ENCODE data around the gene ITPK1.

Gene ITPK1

DNA sequence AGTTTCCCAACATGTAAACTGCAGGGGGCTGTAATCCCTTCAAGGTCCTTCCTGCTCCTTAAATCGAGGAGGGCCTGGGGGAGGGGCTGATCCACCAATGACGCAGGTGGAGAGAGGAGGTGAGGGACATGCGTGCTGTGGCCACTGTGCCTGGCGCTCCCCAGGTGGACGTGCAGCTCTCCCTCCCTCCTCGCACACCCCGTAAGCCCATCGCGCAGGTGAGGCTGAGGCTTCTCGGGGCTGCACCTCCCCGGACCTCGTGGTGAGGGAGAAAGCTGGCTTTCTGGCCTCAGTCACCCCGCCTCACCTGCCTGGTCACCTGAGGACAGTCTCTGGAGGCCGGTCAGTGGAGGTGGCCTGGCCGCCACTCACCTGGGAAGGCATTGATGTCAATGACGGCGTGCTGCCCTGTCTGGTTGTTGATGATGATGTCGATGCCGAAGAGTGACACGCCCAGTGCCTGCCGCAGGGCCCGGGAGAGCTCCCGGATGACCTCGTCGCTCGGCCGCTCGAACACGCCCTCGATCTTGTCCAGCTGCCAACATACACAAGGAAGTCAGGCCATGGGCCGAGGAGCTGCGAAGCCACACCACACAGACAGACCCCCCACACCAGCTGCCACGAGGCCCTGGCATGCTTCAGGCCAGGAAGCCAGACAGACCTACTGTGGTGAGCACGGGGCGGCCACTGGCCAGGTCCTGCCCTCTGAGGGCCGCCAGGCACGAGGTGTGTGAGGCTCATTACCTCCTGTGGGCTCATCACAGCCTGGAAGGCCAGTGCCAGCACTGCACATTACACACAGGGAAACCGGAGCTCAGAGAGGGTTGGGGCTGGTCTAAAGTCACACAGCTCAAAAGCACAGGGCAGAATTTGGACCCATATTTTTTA is 169.5 kb downstream of the ITPK1 start:
- DNase-seq: no peak

DNA sequence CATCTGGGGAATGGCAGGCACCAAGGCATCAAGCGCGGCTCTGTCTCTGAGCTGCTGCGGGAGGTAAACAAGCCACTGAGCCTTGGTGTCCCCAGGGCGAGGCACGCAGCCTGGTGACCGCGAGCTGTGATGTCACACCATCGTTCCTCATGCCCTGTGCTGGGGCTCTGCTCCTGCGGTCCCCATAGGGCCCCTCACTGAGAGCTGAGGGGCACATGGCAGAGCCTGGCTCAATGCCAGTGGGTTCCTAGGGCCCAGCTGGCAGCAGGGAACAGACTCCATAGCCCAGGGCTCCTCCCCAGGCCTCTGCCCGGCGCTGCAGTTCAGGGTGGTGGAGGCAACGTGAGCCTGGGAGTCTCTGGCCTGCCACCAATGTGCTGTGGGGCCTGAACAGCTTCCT is 170.2 kb downstream of the ITPK1 start:
- no peak for DNase-seq

DNA sequence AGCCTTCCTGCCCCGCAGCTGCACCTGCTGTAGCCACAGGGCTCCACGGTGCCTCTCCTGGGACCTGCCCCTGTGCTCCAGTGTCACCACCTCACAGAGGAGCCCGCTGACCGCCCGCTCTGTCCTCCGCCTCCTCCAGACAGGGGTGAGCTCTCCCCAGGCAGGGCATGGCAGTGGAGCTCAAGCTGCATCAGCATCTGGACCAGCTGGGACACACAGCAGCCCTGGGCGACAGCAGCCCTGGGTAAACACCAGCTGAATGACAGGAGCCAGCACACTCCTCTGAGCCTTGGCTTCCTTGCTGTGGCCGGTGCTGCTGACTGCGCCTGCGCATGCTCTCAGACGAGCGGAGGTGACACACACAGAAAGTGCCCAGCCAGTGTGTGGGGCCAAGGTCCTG is 170.7 kb downstream of the ITPK1 start:
- no peak for DNase-seq

DNA sequence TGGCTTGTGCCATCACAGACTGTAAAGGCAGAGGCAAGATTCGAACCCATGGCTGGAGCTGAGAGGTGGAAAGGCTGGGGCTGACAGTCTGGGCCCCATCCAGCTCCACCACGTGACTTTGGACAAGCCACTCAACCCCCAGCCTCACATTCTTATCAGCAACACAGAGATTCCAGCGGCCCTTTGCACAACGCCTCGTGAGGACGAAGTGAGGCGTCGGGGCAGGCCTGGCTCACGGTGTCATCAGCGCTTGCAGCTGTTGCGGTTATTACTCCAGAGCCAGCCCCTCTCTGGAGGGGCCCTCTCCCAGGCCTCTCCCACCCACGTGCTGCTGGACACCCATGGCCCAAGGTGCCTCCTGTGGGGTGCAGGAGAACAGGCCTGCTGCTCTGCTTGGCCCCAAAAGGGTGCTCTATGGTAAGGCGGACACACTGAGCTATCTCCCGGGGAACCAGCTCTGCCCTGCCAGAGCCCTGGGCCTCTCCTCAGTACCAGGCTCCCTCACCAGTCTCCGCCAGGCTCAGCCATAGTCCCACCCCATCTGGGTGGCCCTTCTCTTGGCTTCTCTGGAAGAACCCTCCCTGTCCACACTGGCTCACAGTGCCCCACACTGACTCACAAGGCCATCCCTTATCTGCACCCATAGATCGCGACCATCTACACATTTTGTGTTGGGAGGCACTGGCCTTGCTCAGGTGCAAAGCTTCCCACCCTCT is 171.7 kb downstream of the ITPK1 start:
- no peak for DNase-seq

DNA sequence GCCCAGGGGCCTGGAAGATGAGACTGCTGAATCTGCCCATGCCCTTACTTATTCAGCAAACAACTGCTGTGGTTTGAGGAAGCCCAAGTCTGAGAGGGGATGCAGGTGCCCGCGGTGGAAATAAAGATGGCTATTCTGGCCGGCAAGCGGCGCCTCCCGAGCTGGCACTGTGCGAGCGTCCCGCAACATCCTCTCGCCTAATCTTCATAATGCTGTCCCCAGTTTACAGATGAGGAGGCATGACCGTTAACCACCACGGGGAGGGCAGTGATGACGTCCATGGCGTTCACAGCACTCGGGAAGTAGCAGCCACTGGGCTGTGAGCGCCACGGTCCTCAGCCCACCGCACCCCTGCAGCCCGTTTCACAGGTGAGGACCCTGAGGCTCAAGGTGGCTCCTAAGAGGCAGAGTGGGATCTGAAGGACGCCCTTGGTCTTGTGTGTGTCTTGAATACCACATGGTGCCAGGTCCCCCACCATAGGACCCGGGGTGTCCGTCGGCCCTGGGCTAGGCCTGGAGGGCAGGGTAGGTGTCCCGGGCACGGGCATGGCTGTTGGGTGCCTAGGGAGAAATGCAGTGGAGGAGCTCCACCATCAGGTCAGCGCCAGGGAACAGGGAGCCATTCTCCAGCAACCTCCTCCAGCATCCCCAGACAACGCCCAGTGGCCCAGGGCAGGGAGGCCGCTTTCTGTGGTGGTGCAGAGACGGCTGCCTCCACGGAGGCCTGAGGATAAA is 172.6 kb downstream of the ITPK1 start:
- no peak for DNase-seq

DNA sequence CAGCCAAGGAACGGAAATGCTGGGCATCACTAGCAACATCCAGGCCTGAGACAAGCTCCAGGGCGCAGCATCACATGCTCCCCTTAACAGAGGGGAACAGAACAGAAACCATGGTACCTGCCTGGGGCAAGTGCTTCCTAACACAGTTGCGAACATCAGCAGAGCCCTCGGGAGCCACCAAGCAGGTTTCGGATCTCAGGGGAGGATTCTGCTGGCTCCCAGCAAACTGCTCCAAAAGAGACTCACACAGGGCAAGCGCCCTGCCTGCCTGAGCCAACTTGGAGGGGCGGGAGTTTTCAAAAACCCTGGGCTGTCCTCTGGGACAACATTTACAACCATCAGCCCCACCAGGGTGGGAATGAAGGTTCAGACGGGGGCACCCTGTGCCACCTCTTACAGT is 173.1 kb downstream of the ITPK1 start:
- DNase-seq: no peak

DNA sequence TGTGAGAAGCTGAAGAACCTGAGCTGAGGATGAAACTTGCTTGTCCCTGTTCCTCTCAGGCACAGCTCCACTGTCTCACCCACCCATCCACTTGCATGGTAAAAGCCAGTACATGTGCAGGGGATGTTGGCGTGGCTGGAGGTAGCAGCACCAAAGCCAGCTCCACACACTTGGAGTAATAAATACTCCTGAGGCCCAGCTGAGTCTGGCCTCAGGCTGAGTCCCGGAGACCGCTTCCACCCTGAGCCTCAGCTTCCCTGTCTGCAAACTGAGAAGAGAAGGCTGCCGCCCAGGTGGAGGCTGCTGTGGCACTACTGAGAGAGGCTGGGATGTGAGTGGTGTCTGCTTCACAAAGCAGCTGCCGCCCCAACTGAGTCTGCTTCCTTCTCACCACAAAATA is 173.6 kb downstream of the ITPK1 start:
- no peak for DNase-seq

DNA sequence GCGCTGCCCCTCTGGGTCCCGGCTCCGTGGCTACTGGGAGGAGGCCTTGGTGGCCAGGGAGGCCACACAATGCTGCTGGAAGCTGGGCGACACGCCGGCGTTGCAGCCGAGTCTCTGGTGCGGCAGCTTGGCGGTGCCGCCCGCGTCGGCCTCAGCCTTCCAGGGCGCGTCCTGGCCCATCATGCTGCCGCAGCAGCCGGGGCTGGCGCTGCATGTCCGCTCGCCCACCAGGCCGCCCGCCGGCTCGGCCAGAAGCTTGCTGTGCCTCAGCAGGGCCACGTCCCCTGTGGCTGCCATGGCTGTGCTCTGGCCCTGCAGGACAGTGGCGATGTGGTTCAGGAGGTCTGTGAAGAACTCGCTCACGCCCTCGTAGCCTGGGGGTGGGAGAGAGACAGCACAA is 174.2 kb downstream of the ITPK1 start:
- no peak for DNase-seq

DNA sequence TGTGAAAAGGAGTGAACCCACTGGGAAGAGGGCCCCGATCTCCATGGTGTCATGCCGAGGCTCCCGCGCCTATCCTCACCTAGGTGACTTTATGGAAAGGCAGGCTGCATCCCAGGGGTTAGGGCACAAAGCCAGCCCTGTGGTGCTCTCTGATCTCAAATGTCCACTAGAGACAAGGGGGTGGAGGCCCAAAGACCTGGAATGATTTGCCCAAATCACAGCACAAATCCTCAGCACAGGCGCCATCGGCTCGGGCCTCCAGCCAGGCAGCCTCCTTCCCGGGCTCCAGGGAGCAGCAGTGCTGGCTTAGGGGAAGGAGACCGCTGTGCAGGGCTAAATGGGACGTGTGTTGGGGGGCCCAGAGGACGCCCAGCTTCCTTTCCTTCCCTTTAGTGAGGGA is 175.2 kb downstream of the ITPK1 start:
- no peak for DNase-seq

DNA sequence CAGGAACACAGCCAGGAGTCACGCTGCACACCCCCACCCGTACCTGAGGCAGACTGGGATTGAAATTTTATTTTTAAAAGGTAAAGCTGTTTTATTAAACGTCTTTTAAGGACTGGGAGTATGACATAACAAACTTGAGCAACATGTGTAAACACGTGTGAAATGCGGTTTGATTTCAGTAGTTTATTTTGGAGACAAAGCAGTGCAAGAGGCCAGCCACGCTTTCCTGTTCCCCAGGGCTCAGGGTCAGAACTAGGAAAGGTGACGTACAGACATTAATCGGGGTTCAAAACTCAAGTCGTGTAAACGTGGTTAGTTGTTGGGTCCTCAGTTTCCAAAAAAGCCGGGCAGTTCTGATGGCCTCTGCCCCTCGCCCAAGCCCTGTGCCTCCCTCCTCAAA is 176.0 kb downstream of the ITPK1 start:
- DNase-seq: no peak

DNA sequence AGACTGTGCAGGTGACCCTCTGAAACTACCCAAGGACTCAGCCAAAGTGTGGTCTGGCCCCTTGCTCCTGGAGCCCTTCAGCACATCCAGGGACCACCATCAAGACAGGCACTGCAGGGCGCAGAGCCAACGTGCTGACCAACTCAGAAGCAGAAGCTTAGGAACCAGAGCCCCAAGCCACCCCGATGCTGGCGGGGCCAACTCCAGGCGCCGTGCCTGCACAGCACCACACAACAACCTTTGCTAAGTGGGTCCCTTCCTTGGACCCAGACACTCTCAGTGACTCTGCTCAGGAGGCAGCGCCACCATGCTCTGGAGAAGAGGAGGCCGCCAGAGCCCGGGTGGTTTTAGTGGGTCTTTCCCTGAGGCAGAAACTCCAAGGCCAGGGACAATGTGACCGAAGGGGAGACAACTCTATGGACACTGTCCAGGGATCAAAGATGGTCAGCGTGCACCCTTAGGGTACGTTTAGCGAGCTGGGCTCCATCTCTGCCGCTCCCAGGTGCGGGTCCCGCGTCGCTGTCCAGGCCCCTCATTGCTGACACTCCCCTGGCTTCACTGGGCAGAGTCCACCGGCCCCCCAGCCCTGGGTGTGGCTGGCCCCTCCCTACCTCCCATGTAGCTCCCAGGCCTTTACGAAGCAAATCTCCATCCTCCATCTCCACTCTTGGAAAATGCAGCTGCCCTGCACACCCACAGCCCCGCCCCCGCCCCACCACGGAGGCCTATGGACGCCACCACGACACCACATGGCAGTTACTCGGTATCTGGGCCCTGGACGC is 176.6 kb downstream of the ITPK1 start:
- DNase-seq: no peak

DNA sequence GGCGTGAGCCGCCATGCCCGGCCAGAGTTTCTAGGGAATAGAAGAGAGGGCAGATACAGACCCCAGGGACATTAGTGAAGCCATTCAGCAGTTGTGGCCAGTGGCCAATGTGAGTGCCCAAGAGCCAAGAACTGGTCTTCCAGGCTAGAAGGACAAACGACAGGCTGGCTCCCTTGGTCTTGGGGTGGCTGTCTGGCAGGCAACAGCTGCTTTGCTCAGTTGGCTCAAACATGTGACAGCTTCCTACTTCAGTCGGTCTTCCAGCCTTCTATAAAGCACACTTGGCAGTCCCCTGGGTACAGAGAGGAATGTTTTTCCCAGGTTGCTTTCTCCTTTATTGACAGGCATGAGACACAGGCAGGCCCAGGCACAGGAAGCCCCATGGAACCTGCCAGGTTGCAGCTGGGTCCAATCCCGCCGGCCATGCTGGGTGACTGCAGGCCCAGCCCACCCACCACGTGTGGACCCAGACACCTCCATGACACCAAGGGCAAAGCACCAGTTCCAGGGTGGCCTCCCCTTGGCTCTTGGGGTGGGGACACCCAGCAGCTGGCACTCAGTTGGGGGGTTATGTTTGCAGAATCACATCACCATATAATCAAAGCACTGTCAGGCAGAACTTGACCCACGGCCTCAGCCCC is 177.4 kb downstream of the ITPK1 start:
- DNase-seq: no peak

DNA sequence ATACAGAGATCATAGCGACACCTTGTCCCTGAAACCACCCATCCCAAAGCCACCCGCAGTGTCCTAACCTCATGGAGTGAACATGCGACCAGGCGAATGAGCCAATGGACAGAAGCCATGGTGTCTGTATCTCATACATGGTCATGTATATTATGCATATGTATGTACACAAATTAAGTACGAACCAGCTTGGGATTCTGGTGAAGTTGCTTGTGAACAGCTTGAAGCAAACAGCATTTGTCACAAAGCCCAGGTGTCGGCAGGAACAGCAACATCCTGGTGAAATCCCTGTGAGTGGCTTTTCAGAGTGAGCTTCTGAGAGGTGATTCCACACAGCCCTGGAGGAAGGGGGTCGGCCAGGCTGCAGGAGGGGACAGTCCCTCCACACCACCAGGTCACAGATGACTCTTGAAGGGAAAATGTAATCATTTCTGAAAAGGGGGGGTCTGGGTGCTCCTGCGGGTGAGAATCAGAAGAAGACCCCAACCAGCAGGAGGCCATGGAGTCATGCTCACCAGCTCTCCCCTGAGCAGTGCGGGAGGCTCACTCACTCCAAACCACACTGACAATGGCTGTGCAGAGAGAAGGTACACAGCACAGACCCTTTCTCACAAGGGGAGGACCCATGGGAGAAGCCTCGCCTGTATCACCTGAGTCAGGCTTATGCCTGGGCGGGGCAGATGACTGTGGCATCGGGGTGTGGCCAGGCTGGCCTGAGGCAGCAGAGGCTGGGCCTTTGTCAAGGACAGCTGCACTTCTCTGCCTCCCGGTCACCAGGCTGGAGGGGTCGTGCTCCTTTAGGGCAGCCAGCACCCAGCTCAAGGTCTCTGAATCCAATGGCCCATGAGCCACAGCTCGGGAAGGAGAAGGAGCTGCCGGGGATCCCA is 178.4 kb downstream of the ITPK1 start:
- DNase-seq: no peak

DNA sequence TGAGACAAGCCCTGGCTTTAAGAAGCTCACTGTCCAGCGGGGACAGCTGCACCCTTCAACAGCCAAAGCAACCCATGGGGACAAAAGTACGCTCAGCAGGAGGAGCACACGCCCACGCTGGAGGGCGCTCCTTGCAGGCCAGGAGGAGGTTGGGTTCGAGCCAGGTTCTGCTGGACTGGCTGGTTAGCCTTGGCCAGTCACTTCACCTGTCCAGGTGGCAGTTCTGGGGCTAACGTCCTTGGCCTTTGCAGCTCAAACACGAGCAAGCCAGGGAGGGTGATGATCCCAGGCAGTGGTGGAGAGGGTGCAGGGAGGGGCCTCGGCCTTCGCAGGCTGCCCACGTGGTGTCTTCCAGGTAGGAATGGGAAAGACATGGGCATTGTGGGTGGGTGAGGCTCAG is 179.6 kb downstream of the ITPK1 start:
- no peak for DNase-seq

DNA sequence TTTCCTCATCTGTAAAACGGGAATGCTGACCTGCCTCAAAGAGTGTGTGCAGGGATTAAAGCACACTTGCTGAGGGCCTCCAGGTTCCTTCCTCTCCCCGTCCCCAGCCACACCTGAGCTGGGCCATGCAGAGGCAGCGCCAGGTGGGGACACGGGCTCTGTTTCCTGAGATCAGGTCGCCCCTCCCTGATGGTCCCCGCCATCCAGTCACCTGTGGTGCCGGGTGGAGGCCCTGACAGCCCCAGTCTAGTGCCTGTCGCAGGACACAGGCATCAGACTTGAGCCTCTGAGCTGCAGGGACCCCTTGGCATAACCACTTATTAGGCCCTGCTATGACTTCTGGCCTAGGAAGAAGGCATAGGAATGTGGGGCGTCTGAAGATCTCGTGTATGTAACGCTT is 180.3 kb downstream of the ITPK1 start:
- DNase-seq: no peak

DNA sequence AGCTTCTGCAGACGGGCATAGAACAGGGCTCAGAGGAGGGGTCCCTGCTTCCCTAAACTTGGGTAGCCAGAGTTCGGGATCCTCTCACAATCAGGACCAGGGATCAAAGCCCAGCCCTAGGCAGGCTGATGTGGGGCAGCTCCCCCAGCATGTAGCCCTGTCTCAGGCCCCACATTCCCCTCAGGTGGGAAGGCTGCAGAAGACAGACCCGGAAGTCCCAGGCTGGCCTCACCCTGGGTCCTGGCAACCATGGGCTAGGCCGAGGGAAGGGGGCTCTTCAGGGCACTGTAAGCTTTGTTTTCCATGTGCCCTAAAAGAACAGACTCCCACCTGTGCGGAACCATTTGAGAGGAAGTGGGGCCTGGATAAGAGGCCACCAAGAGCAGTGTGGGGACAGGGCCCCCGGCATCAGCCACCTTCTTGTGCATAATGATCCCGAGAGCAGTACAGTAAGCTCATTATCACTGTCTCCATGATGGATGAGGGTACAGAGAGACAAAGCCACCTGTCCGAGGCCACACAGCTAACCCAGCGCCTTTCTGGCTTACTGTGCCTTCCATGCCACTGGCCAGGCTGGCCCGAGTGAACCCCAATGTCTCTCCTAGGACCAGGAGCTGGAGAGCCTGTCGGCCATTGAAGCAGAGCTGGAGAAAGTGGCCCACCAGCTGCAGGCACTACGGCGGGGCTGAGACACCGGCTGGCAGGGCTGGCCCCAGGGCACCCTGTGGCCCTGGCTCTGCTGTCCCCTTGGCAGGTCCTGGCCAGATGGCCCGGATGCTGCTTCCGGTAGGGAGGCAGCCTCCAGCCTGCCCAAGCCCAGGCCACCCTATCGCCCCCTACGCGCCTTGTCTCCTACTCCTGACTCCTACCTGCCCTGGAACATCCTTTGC is 181.3 kb downstream of the ITPK1 start:
- DNase-seq: no peak

DNA sequence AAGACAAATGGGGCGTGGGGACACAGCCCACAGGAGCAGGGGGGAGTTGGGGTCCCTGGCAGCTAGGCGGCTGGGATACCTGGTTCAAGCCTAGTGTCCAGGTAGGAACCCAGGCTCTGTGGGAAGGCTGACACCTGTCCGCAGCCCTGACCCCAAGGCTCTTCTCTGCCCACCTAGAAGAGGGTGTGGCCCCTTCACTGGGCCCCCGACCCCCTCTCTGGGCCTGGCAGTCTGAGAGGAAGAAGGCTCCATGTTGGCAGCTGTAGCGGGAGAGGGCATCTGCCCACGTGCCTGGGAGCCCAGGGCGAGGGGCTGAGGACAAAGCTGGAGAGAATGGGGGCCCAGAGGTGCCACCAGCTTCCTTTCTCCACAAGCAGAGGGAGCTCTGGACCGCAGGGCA is 182.2 kb downstream of the ITPK1 start:
- DNase-seq: no peak

DNA sequence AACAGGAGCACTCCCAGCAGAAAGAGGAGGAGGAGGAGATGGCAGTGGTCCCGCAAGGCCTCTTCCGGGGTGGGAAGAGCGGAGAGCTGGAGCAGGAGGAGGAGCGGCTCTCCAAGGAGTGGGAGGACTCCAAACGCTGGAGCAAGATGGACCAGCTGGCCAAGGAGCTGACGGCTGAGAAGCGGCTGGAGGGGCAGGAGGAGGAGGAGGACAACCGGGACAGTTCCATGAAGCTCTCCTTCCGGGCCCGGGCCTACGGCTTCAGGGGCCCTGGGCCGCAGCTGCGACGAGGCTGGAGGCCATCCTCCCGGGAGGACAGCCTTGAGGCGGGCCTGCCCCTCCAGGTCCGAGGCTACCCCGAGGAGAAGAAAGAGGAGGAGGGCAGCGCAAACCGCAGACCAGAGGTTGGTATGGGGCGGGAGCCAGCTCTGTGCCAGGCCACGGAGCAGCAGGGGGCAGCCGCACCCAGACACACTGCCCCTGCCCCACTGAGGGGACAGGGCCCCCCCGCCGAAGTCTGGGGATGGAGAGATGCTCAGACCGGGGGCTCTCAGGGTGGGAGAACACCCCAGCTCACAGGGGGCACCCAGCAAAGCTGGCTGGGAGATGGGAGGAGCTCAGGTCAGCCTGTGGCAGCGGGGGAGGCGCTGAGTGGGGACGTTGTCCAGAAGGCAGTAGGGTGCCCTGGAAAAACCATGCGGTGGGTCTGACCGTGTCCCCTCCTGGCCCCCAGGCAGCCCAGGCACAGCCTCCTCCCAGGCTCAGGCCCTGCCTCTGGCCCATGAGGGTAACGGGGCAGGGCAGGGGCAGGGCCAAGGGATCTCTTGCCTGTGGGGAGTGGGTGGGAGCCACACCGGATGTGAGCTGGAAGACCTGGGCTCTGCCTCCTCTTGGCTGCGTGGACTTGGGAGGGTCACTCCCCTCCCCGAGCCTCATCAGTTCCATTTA is 183.0 kb downstream of the ITPK1 start:
- DNase-seq: no peak

Measured in effector CD8-positive, alpha-beta T cell (primary cell).